HG03103 (cell line): ENCODE results near the gene RFLNA.

Experiments used
- ATAC-seq: cut with Tn5 transposase; IDR thresholded peaks from one replicate; pipeline ENCODE4 v1.9.1; 2021; ENCODE audit warnings: low read depth; ENCODE audit not compliant: unreplicated experiment

Gene RFLNA

GRCh38 chr12:124294780-124295341 is at the start of gene RFLNA:
Gene RFLNA, plus strand, starts transcription at chr12:124295093. Its CDS starts 337 bp downstream, at chr12:124295430.
- ATAC-seq: no peak

- ATAC-seq: no peak
Measured at GRCh38 chr12:124247331-124247730, 47.6 kb upstream of the RFLNA start.

- no peak for ATAC-seq
Measured at GRCh38 chr12:124248941-124249825, 45.7 kb upstream of the RFLNA start.

- ATAC-seq: no peak
Measured at GRCh38 chr12:124251186-124251585, 43.7 kb upstream of the RFLNA start.

- no peak for ATAC-seq
Measured at GRCh38 chr12:124252964-124253363, 41.9 kb upstream of the RFLNA start.

GRCh38 chr12:124254126-124254525 is 40.8 kb upstream of the RFLNA start:
- no peak for ATAC-seq

- ATAC-seq: no peak
Measured at GRCh38 chr12:124259154-124260066, 35.5 kb upstream of the RFLNA start.

- ATAC-seq: no peak
Measured at GRCh38 chr12:124261885-124262284, 33.0 kb upstream of the RFLNA start.

GRCh38 chr12:124264089-124264795 is 30.7 kb upstream of the RFLNA start:
- ATAC-seq: no peak

GRCh38 chr12:124264879-124265278 is 30.0 kb upstream of the RFLNA start:
- no peak for ATAC-seq

GRCh38 chr12:124267205-124267778 is 27.6 kb upstream of the RFLNA start:
- no peak for ATAC-seq

GRCh38 chr12:124270671-124271070 is 24.2 kb upstream of the RFLNA start:
- ATAC-seq: no peak

GRCh38 chr12:124273630-124274029 is 21.3 kb upstream of the RFLNA start:
- no peak for ATAC-seq

- no peak for ATAC-seq
Measured at GRCh38 chr12:124276337-124276736, 18.6 kb upstream of the RFLNA start.

- ATAC-seq: no peak
Measured at GRCh38 chr12:124277394-124278241, 17.3 kb upstream of the RFLNA start.

- no peak for ATAC-seq
Measured at GRCh38 chr12:124278389-124279101, 16.3 kb upstream of the RFLNA start.

- no peak for ATAC-seq
Measured at GRCh38 chr12:124279315-124279714, 15.6 kb upstream of the RFLNA start.

GRCh38 chr12:124279846-124280360 is 15.0 kb upstream of the RFLNA start:
- no peak for ATAC-seq
